ENCODE data around the gene TBX20.

DNA sequence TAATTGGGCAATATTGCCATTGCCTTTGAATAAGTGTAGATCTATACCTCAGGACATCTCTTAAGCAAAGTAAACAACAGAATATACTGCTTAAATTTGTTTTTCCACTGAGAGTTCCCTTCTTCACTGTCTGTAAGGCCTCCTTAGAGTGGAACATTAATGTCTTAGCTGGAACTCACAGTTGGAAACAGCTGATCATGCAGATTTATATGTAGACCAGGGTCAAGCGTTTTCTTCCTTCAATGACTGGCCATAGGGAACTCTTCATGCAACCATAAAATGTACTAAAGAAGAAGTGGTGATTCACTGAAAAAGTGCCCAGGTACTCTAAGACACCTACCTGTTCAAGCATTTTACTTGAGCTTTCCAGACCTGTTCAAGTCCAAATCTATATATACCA is 18.3 kb upstream of the TBX20 start:
- TF ChIP-seq, protein P1, sequence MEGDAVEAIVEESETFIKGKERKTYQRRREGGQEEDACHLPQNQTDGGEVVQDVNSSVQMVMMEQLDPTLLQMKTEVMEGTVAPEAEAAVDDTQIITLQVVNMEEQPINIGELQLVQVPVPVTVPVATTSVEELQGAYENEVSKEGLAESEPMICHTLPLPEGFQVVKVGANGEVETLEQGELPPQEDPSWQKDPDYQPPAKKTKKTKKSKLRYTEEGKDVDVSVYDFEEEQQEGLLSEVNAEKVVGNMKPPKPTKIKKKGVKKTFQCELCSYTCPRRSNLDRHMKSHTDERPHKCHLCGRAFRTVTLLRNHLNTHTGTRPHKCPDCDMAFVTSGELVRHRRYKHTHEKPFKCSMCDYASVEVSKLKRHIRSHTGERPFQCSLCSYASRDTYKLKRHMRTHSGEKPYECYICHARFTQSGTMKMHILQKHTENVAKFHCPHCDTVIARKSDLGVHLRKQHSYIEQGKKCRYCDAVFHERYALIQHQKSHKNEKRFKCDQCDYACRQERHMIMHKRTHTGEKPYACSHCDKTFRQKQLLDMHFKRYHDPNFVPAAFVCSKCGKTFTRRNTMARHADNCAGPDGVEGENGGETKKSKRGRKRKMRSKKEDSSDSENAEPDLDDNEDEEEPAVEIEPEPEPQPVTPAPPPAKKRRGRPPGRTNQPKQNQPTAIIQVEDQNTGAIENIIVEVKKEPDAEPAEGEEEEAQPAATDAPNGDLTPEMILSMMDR (IDR thresholded peaks at IDR 0.05; ENCODE audit: control extremely low read depth in 1 of 3, insufficient read depth in 1 of 3, low read depth in 1 of 3, low read length in 3 of 3), result no peak
- no peak for TF ChIP-seq CEBPB (IDR thresholded peaks at IDR 0.05; ENCODE audit: low read depth, low read length)
- TF ChIP-seq EGR1 (IDR thresholded peaks at IDR 0.05; ENCODE audit: borderline replicate concordance, low read depth, low read length), result no peak
- TF ChIP-seq POLR2AphosphoS5 (IDR thresholded peaks at IDR 0.05; ENCODE audit: low read depth, low read length), result no peak
- TF ChIP-seq, protein P2, sequence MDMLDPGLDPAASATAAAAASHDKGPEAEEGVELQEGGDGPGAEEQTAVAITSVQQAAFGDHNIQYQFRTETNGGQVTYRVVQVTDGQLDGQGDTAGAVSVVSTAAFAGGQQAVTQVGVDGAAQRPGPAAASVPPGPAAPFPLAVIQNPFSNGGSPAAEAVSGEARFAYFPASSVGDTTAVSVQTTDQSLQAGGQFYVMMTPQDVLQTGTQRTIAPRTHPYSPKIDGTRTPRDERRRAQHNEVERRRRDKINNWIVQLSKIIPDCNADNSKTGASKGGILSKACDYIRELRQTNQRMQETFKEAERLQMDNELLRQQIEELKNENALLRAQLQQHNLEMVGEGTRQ (IDR thresholded peaks at IDR 0.05; ENCODE audit: low read length), result no peak
- TF ChIP-seq POLR2A (IDR thresholded peaks at IDR 0.05; ENCODE audit: control extremely low read depth in 1 of 2, low read depth in 2 of 2, low read length in 2 of 2), result no peak
- no peak for TF ChIP-seq GTF2F1 (IDR thresholded peaks at IDR 0.05; ENCODE audit: borderline replicate concordance, low read depth, low read length)
- no peak for TF ChIP-seq HDAC2 (IDR thresholded peaks at IDR 0.05; ENCODE audit: borderline replicate concordance in 1 of 2, low read depth in 2 of 2, low read length in 2 of 2)
- TF ChIP-seq JUN (IDR thresholded peaks at IDR 0.05; ENCODE audit: low read depth, low read length), result no peak
- TF ChIP-seq EP300 (IDR thresholded peaks at IDR 0.05; ENCODE audit: borderline replicate concordance in 1 of 2, low read depth in 2 of 2, low read length in 2 of 2), result no peak
- no peak for TF ChIP-seq SP1 (IDR thresholded peaks at IDR 0.05; ENCODE audit: low read depth, low read length)
- no peak for TF ChIP-seq RAD21 (IDR thresholded peaks at IDR 0.05 in 1 of 2, conservative IDR thresholded peaks at IDR 0.05 in 1 of 2; ENCODE audit: low read depth in 2 of 2, low read length in 2 of 2)
- no peak for TF ChIP-seq TEAD4 (IDR thresholded peaks at IDR 0.05; ENCODE audit: low read depth, low read length)

Measured in H1 (cell line).